ENCODE data around the gene LRRC8D. TPM values are rescaled to one million over a fixed set of nuclear protein-coding genes. Genes with fewer than 3 reads are reported as not detected.

Gene LRRC8D
- total RNA-seq, 4 donors from 2014 or later: 4.7 to 8.5 (median 6.5) TPM

DNA sequence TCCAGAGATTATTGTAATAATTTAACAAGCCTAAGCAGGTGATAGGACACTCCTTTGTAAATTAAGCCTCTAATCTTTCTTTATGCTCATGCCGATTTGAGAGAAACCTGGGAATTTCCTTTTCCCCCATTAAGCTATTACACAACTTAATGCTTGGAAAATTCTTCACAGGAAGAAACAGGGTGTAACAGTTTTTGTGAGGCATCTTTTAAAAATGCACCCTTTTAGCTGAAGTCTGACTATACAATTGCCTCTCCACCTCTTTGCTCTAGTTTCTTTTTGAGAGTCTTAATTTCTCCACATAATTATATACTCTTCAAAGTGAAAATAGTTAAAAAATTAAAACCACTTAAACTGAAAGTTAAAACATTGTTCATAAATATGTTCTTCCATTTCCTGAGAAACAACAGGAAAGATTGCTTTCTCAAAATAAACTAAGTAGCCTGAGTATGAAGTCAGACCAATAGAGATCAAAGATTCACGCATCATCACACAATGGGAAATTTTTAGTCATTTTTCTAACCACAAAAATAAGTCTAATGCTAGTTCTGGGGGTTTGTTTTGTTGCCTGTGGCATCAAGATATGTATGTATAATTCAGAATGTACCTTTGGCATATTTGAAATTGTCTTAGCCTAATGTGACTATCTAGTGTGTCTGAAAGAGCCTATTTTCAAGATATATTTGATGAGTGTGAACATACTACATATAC is 34.7 kb downstream of the LRRC8D start:
- TF ChIP-seq POLR2AphosphoS5 (IDR thresholded peaks at IDR 0.05) (no peak), EP300 (IDR thresholded peaks at IDR 0.05) (no peak), POLR2A (IDR thresholded peaks at IDR 0.05) (no peak)
- TF ChIP-seq, protein P1, sequence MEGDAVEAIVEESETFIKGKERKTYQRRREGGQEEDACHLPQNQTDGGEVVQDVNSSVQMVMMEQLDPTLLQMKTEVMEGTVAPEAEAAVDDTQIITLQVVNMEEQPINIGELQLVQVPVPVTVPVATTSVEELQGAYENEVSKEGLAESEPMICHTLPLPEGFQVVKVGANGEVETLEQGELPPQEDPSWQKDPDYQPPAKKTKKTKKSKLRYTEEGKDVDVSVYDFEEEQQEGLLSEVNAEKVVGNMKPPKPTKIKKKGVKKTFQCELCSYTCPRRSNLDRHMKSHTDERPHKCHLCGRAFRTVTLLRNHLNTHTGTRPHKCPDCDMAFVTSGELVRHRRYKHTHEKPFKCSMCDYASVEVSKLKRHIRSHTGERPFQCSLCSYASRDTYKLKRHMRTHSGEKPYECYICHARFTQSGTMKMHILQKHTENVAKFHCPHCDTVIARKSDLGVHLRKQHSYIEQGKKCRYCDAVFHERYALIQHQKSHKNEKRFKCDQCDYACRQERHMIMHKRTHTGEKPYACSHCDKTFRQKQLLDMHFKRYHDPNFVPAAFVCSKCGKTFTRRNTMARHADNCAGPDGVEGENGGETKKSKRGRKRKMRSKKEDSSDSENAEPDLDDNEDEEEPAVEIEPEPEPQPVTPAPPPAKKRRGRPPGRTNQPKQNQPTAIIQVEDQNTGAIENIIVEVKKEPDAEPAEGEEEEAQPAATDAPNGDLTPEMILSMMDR (IDR thresholded peaks at IDR 0.05): no peak
- H3K27me3 ChIP-seq: no peaks in the 10 kb centered on the region
- no peaks in the 10 kb centered on the region for H3K36me3 ChIP-seq
- H3K4me3 ChIP-seq: no peak overlapping the region
- H3K9me3 ChIP-seq: no peaks in the 10 kb centered on the region
- WGBS, 2 donors (ENCODE audit: low coverage in 1 of 2): 47 to 86% methylated on average over 2 of the region's 2 CpGs
- no peak overlapping the region for H3K27ac ChIP-seq
- no peaks in the 10 kb centered on the region for H3K4me1 ChIP-seq
- ATAC-seq: no peak

DNA sequence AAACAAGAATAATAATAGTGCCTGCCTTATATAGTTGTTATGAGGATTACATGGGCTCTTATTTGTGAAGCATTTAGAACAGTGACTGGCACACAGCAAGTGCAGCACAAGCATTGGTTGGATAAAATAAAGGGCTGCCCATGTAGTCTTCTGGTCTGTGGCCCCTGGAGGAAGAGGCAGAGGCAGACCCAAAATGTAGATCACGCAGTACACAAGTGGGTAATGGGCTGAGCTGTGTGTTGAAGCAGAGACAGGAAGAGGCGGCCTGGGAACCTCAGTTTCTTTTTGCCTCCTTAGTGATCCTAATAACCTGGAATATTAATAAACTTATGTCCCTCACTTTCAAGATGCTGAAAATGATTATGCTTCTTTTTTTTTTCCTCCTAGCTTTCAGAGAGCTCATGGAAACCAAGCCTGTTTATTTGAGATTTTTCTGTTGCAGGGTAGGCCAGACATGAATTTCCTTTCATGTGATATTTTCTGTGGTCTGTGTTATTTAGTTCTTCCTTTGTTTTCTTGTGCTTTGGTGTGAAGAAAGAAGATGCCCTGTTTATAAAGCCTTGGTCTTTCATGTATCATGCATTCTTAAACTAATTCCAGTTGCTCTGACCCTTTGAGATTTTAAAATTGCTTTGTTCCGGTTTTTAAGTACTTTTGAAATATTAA is 42.5 kb downstream of the LRRC8D start:
- Histone ChIP-seq H3K36me3 (no peaks in the 10 kb centered on the region), H3K27me3 (no peaks in the 10 kb centered on the region), H3K9me3 (no peaks in the 10 kb centered on the region), H3K27ac (no peak overlapping the region), H3K4me1 (no peaks in the 10 kb centered on the region), H3K4me3 (no peak overlapping the region)
- ATAC-seq: no peak
- 88 to 90% methylated on average over 2 to 3 of the region's 3 CpGs for WGBS, 2 donors (ENCODE audit: low coverage in 1 of 2)
- TF ChIP-seq, protein P1 (IDR thresholded peaks at IDR 0.05): no peak
- TF ChIP-seq EP300 (IDR thresholded peaks at IDR 0.05): no peak
- TF ChIP-seq POLR2AphosphoS5 (IDR thresholded peaks at IDR 0.05): no peak
- no peak for TF ChIP-seq POLR2A (IDR thresholded peaks at IDR 0.05)

DNA sequence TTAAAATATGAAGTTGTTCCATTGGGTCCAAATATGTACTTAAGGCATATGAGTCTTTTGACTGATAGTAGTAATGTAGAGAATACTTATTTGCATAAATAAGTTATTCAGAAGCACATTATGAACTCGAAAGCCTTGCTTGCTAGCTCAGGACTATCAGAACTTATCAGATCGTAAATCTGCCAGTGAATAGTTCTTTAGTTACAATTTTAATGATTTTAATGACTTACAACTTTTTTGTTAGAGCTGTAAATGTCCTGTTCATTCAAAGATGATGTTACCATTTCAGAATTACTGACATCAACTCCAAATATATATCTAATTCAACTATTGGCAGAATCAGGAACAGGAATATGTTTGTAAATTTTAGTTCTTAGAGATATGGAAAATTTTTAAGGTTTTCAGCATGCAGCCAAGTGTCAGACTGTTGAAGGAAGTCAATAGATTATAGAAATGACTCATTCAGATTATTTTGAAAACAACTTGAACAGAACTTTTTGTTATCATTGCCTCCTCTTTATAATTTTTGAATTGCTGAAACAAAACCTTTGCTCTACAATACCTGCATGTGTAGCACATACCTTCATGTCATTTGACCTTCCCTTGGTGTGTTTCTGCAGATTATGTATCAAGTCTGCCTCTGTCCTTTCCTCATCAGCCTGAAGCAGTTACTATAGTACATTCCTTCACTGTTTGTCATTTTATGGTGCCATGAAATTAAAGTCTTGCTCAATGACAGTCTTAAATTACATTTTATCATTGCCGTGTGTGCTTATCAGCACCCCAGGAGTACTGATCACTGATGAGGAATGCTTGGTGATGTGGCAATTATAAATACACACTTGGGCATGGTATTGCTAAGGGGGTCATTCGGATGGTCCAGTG is 44.9 kb downstream of the LRRC8D start:
- 79 to 90% methylated on average over 2 to 4 of the region's 4 CpGs for WGBS, 2 donors (ENCODE audit: low coverage in 1 of 2)
- no peak overlapping the region for H3K27ac ChIP-seq
- ATAC-seq: peak; percentile 25
- H3K9me3 ChIP-seq: no peaks in the 10 kb centered on the region
- no peaks in the 10 kb centered on the region for H3K27me3 ChIP-seq
- H3K4me3 ChIP-seq: no peak overlapping the region
- H3K4me1 ChIP-seq: no peaks in the 10 kb centered on the region
- peaks cover 0 to 15% of the 10 kb centered on the region in 2 donors for H3K36me3 ChIP-seq
- TF ChIP-seq POLR2AphosphoS5 (IDR thresholded peaks at IDR 0.05) (no peak), POLR2A (IDR thresholded peaks at IDR 0.05) (no peak), EP300 (IDR thresholded peaks at IDR 0.05) (no peak)
- TF ChIP-seq, protein P1 (IDR thresholded peaks at IDR 0.05): no peak

DNA sequence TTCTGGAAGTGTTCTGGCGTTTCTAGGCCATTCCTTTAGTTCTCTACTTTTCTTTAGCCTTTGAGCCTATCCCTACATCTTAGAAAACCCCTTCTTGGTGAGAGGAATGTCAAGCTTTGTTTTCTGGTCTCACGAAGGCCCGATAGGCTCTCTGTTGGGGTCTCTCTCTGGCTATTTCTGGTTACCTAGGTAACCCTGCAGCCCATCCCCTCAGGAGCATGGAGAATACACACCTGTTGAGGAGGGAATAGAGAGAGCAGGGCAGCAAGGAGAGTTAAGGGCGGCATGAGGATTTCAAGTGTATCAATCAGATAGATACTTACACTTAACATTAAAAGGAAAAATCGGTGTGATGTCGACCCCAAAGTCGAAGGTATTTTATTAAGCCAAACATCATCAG is 45.7 kb downstream of the LRRC8D start:
- 93 to 95% methylated on average over 6 to 7 of the region's 7 CpGs for whole genome bisulfite sequencing, 2 donors (ENCODE audit: low coverage in 1 of 2)
- TF ChIP-seq, protein P1 (IDR thresholded peaks at IDR 0.05): no peak
- TF ChIP-seq POLR2AphosphoS5 (IDR thresholded peaks at IDR 0.05): no peak
- no peak for TF ChIP-seq POLR2A (IDR thresholded peaks at IDR 0.05)
- no peak for TF ChIP-seq EP300 (IDR thresholded peaks at IDR 0.05)
- Histone ChIP-seq H3K27ac (no peak overlapping the region), H3K36me3 (peaks cover 0 to 15% of the 10 kb centered on the region in 2 donors), H3K4me1 (no peaks in the 10 kb centered on the region), H3K4me3 (no peak overlapping the region), H3K9me3 (no peaks in the 10 kb centered on the region), H3K27me3 (no peaks in the 10 kb centered on the region)
- ATAC-seq: no peak
